ENCODE measurements around the gene ARAP2. TPM values are rescaled to one million over a fixed set of nuclear protein-coding genes. Genes with fewer than 3 reads are reported as not detected.

ARAP2 gene
- total RNA-seq, 2 donors from 2014 or later, result 124 to 156 TPM

GRCh38 chr4:36218121-36218520 lies 26.2 kb downstream of the ARAP2 start:
- Mint-ChIP-seq H3K36me3 (peaks cover 10% of the 10 kb centered on the region), H3K4me1 (ENCODE audit: low read depth in 2 of 2) (peaks cover 40 to 46% of the 10 kb centered on the region in 2 donors), H3K27me3 (no peaks in the 10 kb centered on the region), H3K9me3 (no peaks in the 10 kb centered on the region), H3K27ac (peak overlapping the region in 1 of 2 donors; percentile 1), H3K4me3 (peak overlapping the region; percentile 1)
- ATAC-seq (no peak), DNase-seq (ENCODE audit: low spot score) (no peak)

GRCh38 chr4:36215627-36216026 lies 28.7 kb downstream of the ARAP2 start:
- Mint-ChIP-seq H3K4me1 (ENCODE audit: low read depth in 2 of 2) (peaks cover 39% of the 10 kb centered on the region in 2 donors), H3K27ac (no peak overlapping the region)

GRCh38 chr4:36214735-36215485 lies 29.4 kb downstream of the ARAP2 start:
- ATAC-seq (peak in 1 of 2 donors; percentile 32), DNase-seq (ENCODE audit: low spot score) (no peak)
- Mint-ChIP-seq H3K27ac (peak overlapping the region in 1 of 2 donors; percentile 10), H3K36me3 (peaks cover 19% of the 10 kb centered on the region), H3K27me3 (no peaks in the 10 kb centered on the region), H3K9me3 (no peaks in the 10 kb centered on the region), H3K4me3 (peak overlapping the region; percentile 18), H3K4me1 (ENCODE audit: low read depth in 2 of 2) (peaks cover 38 to 45% of the 10 kb centered on the region in 2 donors)

More at GRCh38 chr4:36215627-36216026, 28.7 kb downstream of the ARAP2 start:
- Mint-ChIP-seq H3K4me3 (no peak overlapping the region), H3K27me3 (no peaks in the 10 kb centered on the region), H3K9me3 (no peaks in the 10 kb centered on the region), H3K36me3 (peaks cover 18% of the 10 kb centered on the region)
- ATAC-seq (no peak), DNase-seq (ENCODE audit: low spot score) (no peak)

GRCh38 chr4:36213977-36214376 lies 30.3 kb downstream of the ARAP2 start:
- no peak for ATAC-seq
- peak overlapping the region in 1 of 2 donors; percentile 36 for H3K27ac Mint-ChIP-seq

GRCh38 chr4:36211084-36211483 lies 33.2 kb downstream of the ARAP2 start:
- no peak for DNase-seq (ENCODE audit: low spot score)
- no peak overlapping the region for H3K4me3 Mint-ChIP-seq
- peak overlapping the region in 1 of 2 donors; percentile 71 for H3K27ac Mint-ChIP-seq
- peaks cover 45 to 59% of the 10 kb centered on the region in 2 donors for H3K4me1 Mint-ChIP-seq (ENCODE audit: low read depth in 2 of 2)
- H3K27me3 Mint-ChIP-seq, result no peaks in the 10 kb centered on the region
- ATAC-seq, result no peak
- no peaks in the 10 kb centered on the region for H3K9me3 Mint-ChIP-seq
- H3K36me3 Mint-ChIP-seq, result peaks cover 38% of the 10 kb centered on the region

More at GRCh38 chr4:36213977-36214376, 30.3 kb downstream of the ARAP2 start:
- H3K27me3 Mint-ChIP-seq, result no peaks in the 10 kb centered on the region
- peaks cover 37 to 49% of the 10 kb centered on the region in 2 donors for H3K4me1 Mint-ChIP-seq (ENCODE audit: low read depth in 2 of 2)
- no peak overlapping the region for H3K4me3 Mint-ChIP-seq
- H3K9me3 Mint-ChIP-seq, result no peaks in the 10 kb centered on the region
- DNase-seq (ENCODE audit: low spot score), result no peak
- peaks cover 22% of the 10 kb centered on the region for H3K36me3 Mint-ChIP-seq

GRCh38 chr4:36209941-36210649 lies 34.2 kb downstream of the ARAP2 start:
- Mint-ChIP-seq H3K36me3 (peaks cover 39% of the 10 kb centered on the region), H3K9me3 (no peaks in the 10 kb centered on the region), H3K4me3 (peak overlapping the region; percentile 68), H3K27me3 (no peaks in the 10 kb centered on the region), H3K27ac (peak overlapping the region; percentile 71 to 80), H3K4me1 (ENCODE audit: low read depth in 2 of 2) (peaks cover 44 to 60% of the 10 kb centered on the region in 2 donors)
- peak; percentile 75 to 82 for ATAC-seq
- DNase-seq (ENCODE audit: low spot score), result no peak

GRCh38 chr4:36208893-36209473 lies 35.3 kb downstream of the ARAP2 start:
- no peaks in the 10 kb centered on the region for H3K27me3 Mint-ChIP-seq
- ATAC-seq, result peak; percentile 80 to 85
- DNase-seq (ENCODE audit: low spot score), result no peak
- peak overlapping the region; percentile 62 for H3K4me3 Mint-ChIP-seq
- H3K36me3 Mint-ChIP-seq, result peaks cover 38% of the 10 kb centered on the region
- H3K9me3 Mint-ChIP-seq, result no peaks in the 10 kb centered on the region
- peak overlapping the region; percentile 71 to 80 for H3K27ac Mint-ChIP-seq
- H3K4me1 Mint-ChIP-seq (ENCODE audit: low read depth in 2 of 2), result peaks cover 37 to 57% of the 10 kb centered on the region in 2 donors

GRCh38 chr4:36207831-36208520 lies 36.3 kb downstream of the ARAP2 start:
- no peak for DNase-seq (ENCODE audit: low spot score)
- no peak for ATAC-seq
- no peaks in the 10 kb centered on the region for H3K27me3 Mint-ChIP-seq
- peak overlapping the region; percentile 71 to 80 for H3K27ac Mint-ChIP-seq
- peaks cover 40% of the 10 kb centered on the region for H3K36me3 Mint-ChIP-seq
- peaks cover 38 to 57% of the 10 kb centered on the region in 2 donors for H3K4me1 Mint-ChIP-seq (ENCODE audit: low read depth in 2 of 2)
- H3K9me3 Mint-ChIP-seq, result no peaks in the 10 kb centered on the region
- H3K4me3 Mint-ChIP-seq, result peak overlapping the region; percentile 62

- no peak for DNase-seq (ENCODE audit: low spot score)
- Mint-ChIP-seq H3K4me3 (no peak overlapping the region), H3K27me3 (no peaks in the 10 kb centered on the region), H3K9me3 (no peaks in the 10 kb centered on the region), H3K36me3 (peaks cover 38% of the 10 kb centered on the region), H3K4me1 (ENCODE audit: low read depth in 2 of 2) (peaks cover 40 to 55% of the 10 kb centered on the region in 2 donors), H3K27ac (peak overlapping the region; percentile 71 to 80)
- ATAC-seq, result no peak
Observed at GRCh38 chr4:36207367-36207766, 36.9 kb downstream of the ARAP2 start.

- H3K4me3 Mint-ChIP-seq, result no peak overlapping the region
- no peak for DNase-seq (ENCODE audit: low spot score)
- peak overlapping the region; percentile 8 to 13 for H3K27ac Mint-ChIP-seq
- no peaks in the 10 kb centered on the region for H3K9me3 Mint-ChIP-seq
- no peaks in the 10 kb centered on the region for H3K27me3 Mint-ChIP-seq
- no peak for ATAC-seq
- H3K36me3 Mint-ChIP-seq, result peaks cover 38% of the 10 kb centered on the region
- H3K4me1 Mint-ChIP-seq (ENCODE audit: low read depth in 2 of 2), result peaks cover 40 to 55% of the 10 kb centered on the region in 2 donors
Observed at GRCh38 chr4:36206603-36207311, 37.6 kb downstream of the ARAP2 start.

GRCh38 chr4:36206012-36206411 lies 38.3 kb downstream of the ARAP2 start:
- peak overlapping the region; percentile 8 to 13 for H3K27ac Mint-ChIP-seq
- H3K36me3 Mint-ChIP-seq, result peaks cover 36% of the 10 kb centered on the region
- H3K27me3 Mint-ChIP-seq, result no peaks in the 10 kb centered on the region
- DNase-seq (ENCODE audit: low spot score) (no peak), ATAC-seq (no peak)
- no peak overlapping the region for H3K4me3 Mint-ChIP-seq
- H3K9me3 Mint-ChIP-seq, result no peaks in the 10 kb centered on the region
- peaks cover 39 to 51% of the 10 kb centered on the region in 2 donors for H3K4me1 Mint-ChIP-seq (ENCODE audit: low read depth in 2 of 2)

GRCh38 chr4:36198861-36199260 lies 45.5 kb downstream of the ARAP2 start:
- no peaks in the 10 kb centered on the region for H3K27me3 Mint-ChIP-seq
- DNase-seq (ENCODE audit: low spot score), result no peak
- no peak overlapping the region for H3K4me3 Mint-ChIP-seq
- H3K9me3 Mint-ChIP-seq, result no peaks in the 10 kb centered on the region
- no peak overlapping the region for H3K27ac Mint-ChIP-seq
- ATAC-seq, result peak in 1 of 2 donors; percentile 36
- H3K4me1 Mint-ChIP-seq (ENCODE audit: low read depth in 2 of 2), result peaks cover 25 to 30% of the 10 kb centered on the region in 2 donors
- peaks cover 6% of the 10 kb centered on the region for H3K36me3 Mint-ChIP-seq

Measured in natural killer cell treated with Interleukin-12 subunit alpha and Interleukin-12 subunit beta and Interleukin-15 and Interleukin-18, amount 100 ng/mL, for 72 hours (primary cell).